Body of pancreas (tissue), 4 donors: ENCODE measurements around the gene RARB.

Source experiments
- POLR2A ChIP-seq, 3 donors: fragments of 450-650 bp; IDR thresholded peaks; one replicate each; pipeline ENCODE4 v1.6.1; 2016; ENCODE audit warnings: antibody characterized with exemption in 3 of 3, mild to moderate bottlenecking in 2 of 3
- TF ChIP-seq, protein P1 (sequence below), 7 experiments: fragments of 450-650 bp in 4 of 7; fragments of 200-600 bp in 3 of 7; sonication (generic) in 3 of 7; IDR thresholded peaks; one replicate each; pipeline ENCODE4 v1.5.1; 2016 to 2019; ENCODE audit warnings: antibody characterized with exemption in 7 of 7

GRCh38 chr3:25548836-25549235 is 120.8 kb downstream of the RARB start:
- TF ChIP-seq POLR2A (IDR thresholded peaks at IDR 0.05): no peak
- TF ChIP-seq, protein P1, sequence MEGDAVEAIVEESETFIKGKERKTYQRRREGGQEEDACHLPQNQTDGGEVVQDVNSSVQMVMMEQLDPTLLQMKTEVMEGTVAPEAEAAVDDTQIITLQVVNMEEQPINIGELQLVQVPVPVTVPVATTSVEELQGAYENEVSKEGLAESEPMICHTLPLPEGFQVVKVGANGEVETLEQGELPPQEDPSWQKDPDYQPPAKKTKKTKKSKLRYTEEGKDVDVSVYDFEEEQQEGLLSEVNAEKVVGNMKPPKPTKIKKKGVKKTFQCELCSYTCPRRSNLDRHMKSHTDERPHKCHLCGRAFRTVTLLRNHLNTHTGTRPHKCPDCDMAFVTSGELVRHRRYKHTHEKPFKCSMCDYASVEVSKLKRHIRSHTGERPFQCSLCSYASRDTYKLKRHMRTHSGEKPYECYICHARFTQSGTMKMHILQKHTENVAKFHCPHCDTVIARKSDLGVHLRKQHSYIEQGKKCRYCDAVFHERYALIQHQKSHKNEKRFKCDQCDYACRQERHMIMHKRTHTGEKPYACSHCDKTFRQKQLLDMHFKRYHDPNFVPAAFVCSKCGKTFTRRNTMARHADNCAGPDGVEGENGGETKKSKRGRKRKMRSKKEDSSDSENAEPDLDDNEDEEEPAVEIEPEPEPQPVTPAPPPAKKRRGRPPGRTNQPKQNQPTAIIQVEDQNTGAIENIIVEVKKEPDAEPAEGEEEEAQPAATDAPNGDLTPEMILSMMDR (IDR thresholded peaks at IDR 0.05): no peak
